ENCODE results near the gene TEX14. TPM values are rescaled to one million over a fixed set of nuclear protein-coding genes. Genes with fewer than 3 reads are reported as not detected.

TEX14 gene
- total and polyA plus RNA-seq, 10 of the 15 experiments (the other 5 are each of a cell fraction or from before 2014, with no cell fraction given): 0.15 to 1.3 (median 0.66) TPM

DNA sequence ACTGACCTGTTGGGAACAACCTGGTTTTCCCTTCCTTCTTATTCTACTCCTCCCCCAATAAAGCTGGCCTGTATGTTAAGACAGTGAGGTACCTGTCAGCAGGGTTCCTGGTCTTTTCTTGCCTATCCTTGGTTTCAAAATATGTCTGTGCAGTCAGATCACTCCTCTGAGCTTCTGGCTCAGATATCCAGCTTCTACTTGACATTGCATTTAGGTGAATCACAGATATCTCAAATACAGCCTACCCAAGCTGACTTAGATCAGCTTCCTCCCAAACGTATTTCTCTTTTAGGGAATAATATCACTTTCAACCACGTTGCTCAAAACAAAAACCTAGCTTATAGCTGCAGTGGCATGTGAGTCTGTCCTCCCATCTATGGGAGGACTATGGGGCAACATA is 48.7 kb downstream of the TEX14 start (continued):
- TF ChIP-seq SKIL (IDR thresholded peaks at IDR 0.05; ENCODE audit: low read depth, poor library complexity, severe bottlenecking): no peak

DNA sequence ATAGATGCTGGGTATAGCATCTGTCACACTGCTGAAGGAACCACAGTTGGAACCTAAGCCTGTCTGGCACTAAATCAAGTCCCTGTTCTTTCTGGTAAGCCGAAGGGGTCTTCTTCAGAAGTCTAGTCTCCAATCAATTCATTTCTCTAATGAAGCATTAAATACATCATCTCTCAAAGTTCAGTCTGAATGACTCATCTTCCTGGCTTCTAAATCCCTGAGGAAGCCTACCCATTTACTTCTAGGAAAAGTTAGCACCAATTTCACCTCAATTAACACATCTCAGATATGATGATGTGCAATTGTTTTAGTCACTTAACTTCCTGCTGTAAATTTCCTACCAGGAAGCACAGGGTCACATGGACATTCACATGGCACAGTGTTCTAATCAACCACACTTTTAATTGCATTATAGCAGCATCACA is 49.9 kb downstream of the TEX14 start:
- TF ChIP-seq MTA3 (IDR thresholded peaks at IDR 0.05; ENCODE audit: borderline replicate concordance, low read length) (no peak), SUZ12 (IDR thresholded peaks at IDR 0.05; ENCODE audit: unreplicated experiment) (no peak), FOXK2 (IDR thresholded peaks at IDR 0.05) (no peak), ZNF384 (IDR thresholded peaks at IDR 0.05; ENCODE audit: borderline replicate concordance, low read depth, low read length) (no peak), CHD4 (IDR thresholded peaks at IDR 0.05) (no peak), STAT3 (IDR thresholded peaks at IDR 0.05; ENCODE audit: low read depth, low read length) (no peak), SRF (IDR thresholded peaks at IDR 0.05; ENCODE audit: low read depth in 2 of 2, low read length in 2 of 2) (no peak), ESRRA (IDR thresholded peaks at IDR 0.05; ENCODE audit: low read length) (no peak)
- no peak overlapping the region for H3K4me2 ChIP-seq (ENCODE audit: control insufficient read depth, insufficient read depth)
- no peaks in the 10 kb centered on the region for H4K20me1 ChIP-seq (ENCODE audit: control insufficient read depth, insufficient read depth)
- ATAC-seq (no peak), FAIRE-seq (no peak), DNase-seq (ENCODE audit: low read depth, low spot score) (no peak)
- 39% methylated on average over 1 of the region's 1 CpG for WGBS (ENCODE audit: insufficient coverage, insufficient replicate concordance, low lambda C conversion rate, missing lambda C conversion rate)
- ChIA-PET SMC1A (ENCODE audit: uncharacterized antibody, unreplicated experiment) (interaction anchor here (0.6 to 1.0 kb wide), 2 partner anchors 10 to 846 kb away, joined by 3 read pairs; no protein-coding TSS in a partner anchor), POLR2A (interaction anchor here (1.2 kb wide), 1 partner anchor 12 kb away, joined by 3 read pairs; no protein-coding TSS in a partner anchor), CTCF (no interaction called here), RAD21 (ENCODE audit: unreplicated experiment) (no interaction called here)
- no peaks in the 10 kb centered on the region for H3K4me1 ChIP-seq (ENCODE audit: control insufficient read depth, insufficient read depth, low read length)
- no peak overlapping the region for H3K4me3 ChIP-seq
- H3K9me3 ChIP-seq (replicated peaks; ENCODE audit: control insufficient read depth, insufficient read depth, low read length): no peaks in the 10 kb centered on the region
- no peaks in the 10 kb centered on the region for H3K79me2 ChIP-seq (ENCODE audit: control insufficient read depth, insufficient read depth, low read length)
- BruUV-seq (replicated peaks): no TSS peak
- intact Hi-C loops (cut with micrococcal nuclease; ENCODE audit: unreplicated experiment): no loop called here
- no peak overlapping the region for H3K9ac ChIP-seq (ENCODE audit: control insufficient read depth, insufficient read depth, low read length)
- no peak overlapping the region for H3K27ac ChIP-seq (ENCODE audit: control insufficient read depth, insufficient read depth)
- no peak overlapping the region for H2AFZ ChIP-seq (ENCODE audit: control insufficient read depth, low read depth, low read length)
- in situ Hi-C loops (cut with MboI): no loop called here
- H3K27me3 ChIP-seq (replicated peaks in 1 of 2; ENCODE audit: control insufficient read depth in 2 of 2, insufficient read depth in 2 of 2, low read length in 1 of 2): no peaks in the 10 kb centered on the region
- H3K36me3 ChIP-seq (ENCODE audit: control insufficient read depth in 2 of 2, insufficient read depth in 2 of 2, low read length in 1 of 2): no peaks in the 10 kb centered on the region

Measured in GM12878 (cell line).